HG03469 (cell line): Measurements from ENCODE around the gene SS18L1.

Experiments used
- ATAC-seq: cut with Tn5 transposase; IDR thresholded peaks from one replicate; pipeline ENCODE4 v1.9.1; 2021; ENCODE audit warnings: mild to moderate bottlenecking, moderate library complexity, moderate number of reproducible peaks; ENCODE audit not compliant: unreplicated experiment

Gene SS18L1

GRCh38 chr20:62222972-62223371, 79.4 kb downstream of the SS18L1 start:
- ATAC-seq = no peak

DNA sequence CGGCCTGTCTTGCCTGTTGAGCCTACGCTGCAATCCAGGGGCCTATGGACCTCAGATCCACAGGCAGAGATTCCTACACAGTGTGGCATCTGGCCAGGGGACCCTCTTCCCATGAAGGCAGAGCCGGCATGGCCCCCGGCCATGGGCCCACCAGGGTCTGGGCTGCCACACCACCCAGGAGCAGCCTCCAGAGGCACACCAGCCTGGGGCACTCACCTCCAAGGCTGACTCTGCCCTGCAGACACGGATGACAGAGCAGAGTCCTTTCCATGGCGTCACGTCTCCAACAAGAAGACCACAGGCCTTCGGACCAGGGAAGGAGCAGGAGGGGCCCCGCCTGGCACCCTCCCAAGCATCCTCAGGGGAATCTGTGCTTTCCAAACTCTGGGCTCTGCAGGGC, 80.0 kb downstream of the SS18L1 start:
- no peak for ATAC-seq

DNA sequence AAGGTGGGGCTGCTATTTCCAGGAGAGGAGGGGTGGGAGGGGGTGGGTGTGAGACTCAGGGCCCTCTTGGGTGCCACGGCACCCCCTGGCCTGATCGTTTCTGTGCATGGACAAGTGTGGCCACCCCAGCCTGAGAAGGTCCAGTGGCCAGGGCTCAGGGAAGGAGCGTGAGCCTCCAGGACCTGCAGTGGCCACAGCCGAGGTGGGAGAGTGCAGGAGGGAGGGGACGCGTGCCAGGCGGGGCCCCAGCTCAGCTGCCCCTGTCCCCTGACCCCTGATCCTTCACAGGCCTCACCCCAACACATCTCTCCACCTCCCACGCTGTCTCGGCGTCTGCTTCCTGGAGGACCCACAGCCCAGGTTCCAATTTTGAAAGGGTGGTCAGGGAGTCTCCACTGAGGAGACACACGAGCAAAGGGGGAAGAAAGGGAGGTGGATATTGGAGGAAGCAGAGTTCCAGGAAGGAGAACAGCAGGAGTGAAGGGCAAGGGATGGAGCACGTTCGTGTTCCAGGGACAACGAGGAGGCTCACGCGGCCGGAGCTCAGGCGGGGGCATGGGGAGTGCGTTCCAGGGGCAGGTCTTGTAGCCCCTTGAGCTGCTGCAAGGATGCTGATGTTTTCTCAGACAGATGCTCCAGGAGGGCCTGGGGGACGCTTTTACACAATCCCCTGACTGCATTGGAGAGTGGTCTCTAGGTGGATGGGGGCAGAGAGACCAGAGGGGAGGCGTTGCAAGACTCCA, 80.7 kb downstream of the SS18L1 start:
- no peak for ATAC-seq

GRCh38 chr20:62225026-62225425, 81.5 kb downstream of the SS18L1 start:
- no peak for ATAC-seq

DNA sequence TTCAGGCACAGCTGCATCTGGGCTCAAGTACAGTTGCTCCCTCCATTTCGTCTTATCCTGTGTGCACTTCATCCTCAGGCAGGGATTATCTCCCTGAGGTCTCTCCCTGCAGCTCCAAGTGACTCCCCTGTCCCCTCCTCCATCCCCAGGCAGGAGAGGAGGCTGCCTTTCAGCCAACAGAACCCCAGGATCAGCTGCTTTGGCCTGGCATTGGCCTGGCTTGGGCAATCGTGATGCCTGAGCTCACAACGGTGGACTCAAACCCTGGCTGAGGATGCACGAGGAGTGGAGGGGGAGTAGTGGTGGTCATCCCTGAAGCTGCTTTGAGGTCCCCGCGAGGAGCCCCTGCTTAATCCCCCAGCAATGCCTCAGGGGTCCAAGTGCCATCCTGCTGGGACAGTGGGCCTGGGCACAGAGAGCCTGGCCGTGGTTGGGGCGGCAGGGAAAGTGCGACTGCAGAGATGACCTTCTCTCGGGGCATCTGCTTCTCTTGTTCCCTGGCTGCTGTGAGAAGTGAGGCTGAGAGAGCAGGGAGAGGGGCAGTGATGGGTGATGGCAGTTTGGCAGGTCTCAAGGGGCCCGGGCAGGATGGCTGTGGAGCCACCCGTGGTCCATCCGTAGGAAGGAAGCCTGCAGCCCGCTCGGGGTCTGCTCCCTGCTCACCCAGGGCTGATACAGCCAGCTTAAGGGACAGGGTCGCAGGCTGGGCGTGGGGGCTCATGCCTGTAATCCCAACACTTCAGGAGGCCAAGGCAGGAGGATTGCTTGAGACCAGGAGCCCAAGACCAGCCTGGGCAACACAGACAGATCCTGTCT, 82.5 kb downstream of the SS18L1 start:
- no peak for ATAC-seq

DNA sequence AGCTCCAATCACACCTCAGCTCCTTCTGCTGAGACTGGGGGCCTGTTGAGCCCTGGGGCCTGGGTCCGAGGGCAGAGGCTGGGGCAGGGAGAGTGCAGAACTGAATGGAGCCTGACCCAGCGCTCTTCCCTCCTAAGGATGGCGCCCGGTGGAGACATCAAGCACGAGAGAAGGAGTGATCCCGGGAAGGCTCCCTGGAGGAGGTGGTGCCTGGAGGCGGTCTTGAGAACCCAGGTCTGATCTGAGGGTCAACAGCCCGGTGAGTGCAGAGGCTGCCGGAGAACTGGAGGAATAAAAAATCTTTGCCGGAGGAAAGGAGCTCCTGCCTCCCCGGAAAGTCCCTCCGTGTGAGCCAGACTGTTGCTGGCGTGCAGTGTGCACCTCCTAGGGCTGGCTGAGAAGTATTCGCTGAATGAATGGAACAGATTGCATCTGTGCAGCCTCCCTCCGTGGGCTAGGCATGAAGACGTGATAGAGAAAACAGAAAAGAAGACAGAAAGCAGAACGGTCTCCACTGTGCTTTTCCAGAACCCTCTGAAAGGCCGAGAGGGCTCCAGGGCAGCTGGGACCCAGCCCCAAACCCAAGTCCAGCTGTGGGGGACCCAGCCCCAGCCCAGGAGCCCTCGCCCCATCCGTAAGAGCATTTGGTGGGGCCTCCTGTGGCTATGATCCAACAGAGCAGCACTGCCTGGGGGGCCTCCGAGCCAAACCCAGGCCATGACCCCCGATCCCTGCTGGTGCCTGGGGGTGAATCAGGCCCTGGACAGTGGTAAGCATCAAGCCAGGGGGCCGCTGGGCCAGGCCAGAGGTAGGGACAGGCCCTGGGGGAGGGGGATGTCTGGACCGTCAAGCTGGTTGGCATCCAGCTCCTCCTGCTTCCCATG, 83.4 kb downstream of the SS18L1 start:
- ATAC-seq = no peak

GRCh38 chr20:62227591-62227976, 84.0 kb downstream of the SS18L1 start:
- ATAC-seq = no peak

DNA sequence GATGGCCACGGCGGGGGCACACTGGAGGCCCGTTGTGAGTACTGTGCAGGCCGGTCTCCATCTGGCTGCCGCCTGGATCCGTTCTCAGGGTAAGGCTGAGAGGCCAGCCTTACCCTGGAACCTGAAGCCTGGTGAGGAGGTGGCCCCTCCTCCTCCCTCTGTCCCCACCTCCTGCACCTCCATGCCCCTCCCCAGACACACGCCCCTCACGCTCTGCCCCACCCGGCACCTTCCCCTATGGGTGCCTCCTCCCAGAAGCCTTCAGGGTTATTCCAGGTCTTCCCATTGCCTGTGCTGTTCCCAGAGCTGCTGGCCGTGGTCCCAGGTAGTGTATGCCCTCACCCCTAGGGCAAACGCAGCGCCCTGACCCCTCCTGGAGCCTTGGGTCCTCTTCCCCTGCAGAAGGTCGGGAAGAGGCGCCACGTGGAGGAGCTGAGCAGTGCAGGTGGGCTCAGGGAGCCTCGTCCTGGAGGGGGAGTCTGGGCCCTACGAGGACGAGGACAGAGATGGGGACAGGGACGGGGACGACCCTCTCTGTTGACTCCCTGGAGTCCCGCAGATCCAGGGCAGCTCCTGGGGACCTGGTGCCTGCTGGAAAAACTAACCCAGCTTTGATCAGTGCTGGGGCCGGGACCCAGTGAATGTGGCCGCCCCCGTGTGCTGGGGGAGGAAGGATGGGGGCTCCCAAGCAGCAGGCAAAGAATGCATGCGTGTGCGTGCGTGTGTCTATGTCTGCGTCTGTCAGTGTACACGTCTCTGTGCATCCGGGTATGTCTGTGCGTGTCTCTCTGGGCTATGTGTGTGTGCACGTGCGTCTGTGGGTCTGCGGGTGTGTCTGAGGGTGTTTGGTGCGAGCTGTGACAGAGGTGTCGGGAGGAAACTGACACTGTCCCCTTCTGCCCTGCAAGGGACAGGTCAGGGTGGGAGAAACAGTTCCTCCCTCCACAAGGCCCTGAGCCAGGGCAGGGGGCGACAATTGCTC, 84.7 kb downstream of the SS18L1 start:
- no peak for ATAC-seq

DNA sequence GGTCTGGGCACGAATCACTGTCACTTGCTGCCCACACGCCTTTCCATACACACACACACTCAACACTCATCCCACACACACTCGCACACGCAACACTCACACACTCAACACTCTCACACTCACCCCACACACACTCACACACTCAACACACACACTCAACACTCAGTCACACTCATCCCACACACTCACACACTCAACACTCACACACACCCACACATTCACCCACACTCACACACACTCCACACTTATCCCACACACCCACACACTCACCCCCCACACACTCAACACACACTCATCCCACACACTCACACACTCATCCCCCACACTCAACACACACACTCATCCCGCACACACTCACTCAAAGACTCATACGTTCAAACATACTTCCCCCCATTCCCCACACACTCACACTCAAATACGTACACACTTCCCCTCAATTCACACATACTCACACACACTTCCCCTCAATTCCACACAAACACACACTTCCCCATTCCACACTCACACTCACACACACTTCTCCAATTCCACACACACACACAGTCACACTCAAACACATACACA, 85.5 kb downstream of the SS18L1 start:
- ATAC-seq = no peak

- ATAC-seq = no peak
These were observed 86.1 kb downstream of the SS18L1 start for GRCh38 chr20:62229667-62230066.

- ATAC-seq = no peak
These were observed 86.7 kb downstream of the SS18L1 start for GRCh38 chr20:62230276-62230675.

- ATAC-seq = no peak
These were observed 87.1 kb downstream of the SS18L1 start for GRCh38 chr20:62230696-62231095.

- no peak for ATAC-seq
These were observed 87.7 kb downstream of the SS18L1 start for GRCh38 chr20:62231292-62231691.
